Coronary artery (tissue), 2 donors: Measurements from ENCODE around the gene LHFPL3.

Experiments used
- DNase-seq: peaks from one replicate; pipeline ENCODE4 v3.0.0-alpha.2; 2017; ENCODE audit warnings: low spot score
- H3K27ac ChIP-seq, 2 donors: fragments of 200-600 bp; sonication (generic); one replicate each; pipeline ENCODE4 v1.5.1; 2016 to 2019
- H3K4me3 ChIP-seq: fragments of 200-600 bp; sonication (generic); 2 replicates; pipeline ENCODE4 v1.5.1; 2016; ENCODE audit warnings: mild to moderate bottlenecking, moderate library complexity
- TF ChIP-seq, protein P1 (sequence below): fragments of 200-600 bp; sonication (generic); IDR thresholded peaks from one replicate; pipeline ENCODE4 v1.5.1; 2019; ENCODE audit warnings: antibody characterized with exemption

LHFPL3 gene

GRCh38 chr7:104906032-104906431, 577.6 kb downstream of the LHFPL3 start:
- TF ChIP-seq, protein P1, sequence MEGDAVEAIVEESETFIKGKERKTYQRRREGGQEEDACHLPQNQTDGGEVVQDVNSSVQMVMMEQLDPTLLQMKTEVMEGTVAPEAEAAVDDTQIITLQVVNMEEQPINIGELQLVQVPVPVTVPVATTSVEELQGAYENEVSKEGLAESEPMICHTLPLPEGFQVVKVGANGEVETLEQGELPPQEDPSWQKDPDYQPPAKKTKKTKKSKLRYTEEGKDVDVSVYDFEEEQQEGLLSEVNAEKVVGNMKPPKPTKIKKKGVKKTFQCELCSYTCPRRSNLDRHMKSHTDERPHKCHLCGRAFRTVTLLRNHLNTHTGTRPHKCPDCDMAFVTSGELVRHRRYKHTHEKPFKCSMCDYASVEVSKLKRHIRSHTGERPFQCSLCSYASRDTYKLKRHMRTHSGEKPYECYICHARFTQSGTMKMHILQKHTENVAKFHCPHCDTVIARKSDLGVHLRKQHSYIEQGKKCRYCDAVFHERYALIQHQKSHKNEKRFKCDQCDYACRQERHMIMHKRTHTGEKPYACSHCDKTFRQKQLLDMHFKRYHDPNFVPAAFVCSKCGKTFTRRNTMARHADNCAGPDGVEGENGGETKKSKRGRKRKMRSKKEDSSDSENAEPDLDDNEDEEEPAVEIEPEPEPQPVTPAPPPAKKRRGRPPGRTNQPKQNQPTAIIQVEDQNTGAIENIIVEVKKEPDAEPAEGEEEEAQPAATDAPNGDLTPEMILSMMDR: no peak
- DNase-seq: no peak
- H3K4me3 ChIP-seq: no peak overlapping the region
- H3K27ac ChIP-seq: no peak overlapping the region

DNA sequence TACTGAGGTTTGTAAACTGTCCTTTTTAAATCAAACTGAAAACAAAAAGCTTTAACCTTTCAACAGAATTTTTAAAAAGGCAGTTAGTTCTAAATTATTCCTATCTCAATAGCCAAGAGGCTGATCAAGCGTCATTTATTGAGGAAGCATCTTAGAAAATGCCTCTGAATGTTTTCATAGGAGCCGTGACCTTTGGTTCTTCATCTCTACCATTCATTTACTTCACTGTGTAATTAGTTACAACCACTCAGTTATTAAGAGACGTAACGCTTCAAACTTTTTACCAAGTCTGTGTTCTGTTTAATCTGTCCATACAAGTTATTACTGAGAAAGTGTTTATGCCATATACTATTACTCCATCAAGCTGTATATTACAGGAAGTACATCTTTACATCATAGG, 578.2 kb downstream of the LHFPL3 start:
- Histone ChIP-seq H3K4me3 (no peak overlapping the region), H3K27ac (no peak overlapping the region)
- DNase-seq: no peak
- TF ChIP-seq, protein P1: no peak

DNA sequence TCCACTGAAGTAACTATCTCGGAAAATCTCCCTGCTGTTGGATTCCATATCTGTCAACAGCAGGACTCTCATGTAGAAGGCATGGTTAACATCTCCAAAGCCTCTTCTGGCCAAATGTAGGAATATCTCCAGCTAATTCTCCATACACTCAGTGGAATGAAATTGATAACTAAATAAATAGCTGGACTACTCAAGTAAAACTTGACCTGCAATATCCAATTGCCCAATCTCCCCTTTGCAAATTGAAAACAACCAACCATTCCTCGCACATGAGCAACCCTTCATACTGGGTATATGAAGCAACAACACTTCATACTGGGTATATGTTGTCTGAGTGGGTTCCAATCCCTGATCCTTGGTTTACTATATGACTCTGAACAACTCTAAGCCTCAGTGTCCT, 580.2 kb downstream of the LHFPL3 start:
- no peak for DNase-seq
- Histone ChIP-seq H3K27ac (no peak overlapping the region), H3K4me3 (no peak overlapping the region)
- TF ChIP-seq, protein P1: no peak

- no peak for DNase-seq
These were observed 580.7 kb downstream of the LHFPL3 start for GRCh38 chr7:104909096-104909495.

GRCh38 chr7:104914421-104914820, 586.0 kb downstream of the LHFPL3 start:
- TF ChIP-seq, protein P1: no peak
- no peak for DNase-seq

More at GRCh38 chr7:104909096-104909495, 580.7 kb downstream of the LHFPL3 start:
- Histone ChIP-seq H3K27ac (no peak overlapping the region), H3K4me3 (no peak overlapping the region)
- TF ChIP-seq, protein P1: no peak

DNA sequence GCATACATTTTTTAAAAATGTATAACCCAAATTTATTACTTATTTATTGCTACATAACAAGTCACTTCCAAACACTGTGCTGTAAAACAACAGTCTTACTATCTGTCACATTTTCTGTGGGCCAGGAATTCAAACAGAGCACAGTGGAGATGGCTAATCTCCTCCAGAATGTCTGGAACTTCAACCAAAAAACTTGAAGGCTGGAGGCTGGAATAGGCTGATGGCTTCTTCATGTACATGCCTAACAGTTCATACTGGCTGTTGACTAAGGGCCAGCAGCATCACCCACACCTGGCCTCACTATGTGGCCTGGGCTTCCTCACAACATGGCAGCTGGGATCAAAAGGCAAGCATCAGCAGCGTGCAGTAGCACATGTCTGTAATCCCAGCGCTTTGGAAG, 593.2 kb downstream of the LHFPL3 start:
- TF ChIP-seq, protein P1: no peak
- Histone ChIP-seq H3K4me3 (no peak overlapping the region), H3K27ac (no peak overlapping the region)
- DNase-seq: no peak

More at GRCh38 chr7:104914421-104914820, 586.0 kb downstream of the LHFPL3 start:
- Histone ChIP-seq H3K27ac (no peak overlapping the region), H3K4me3 (no peak overlapping the region)

GRCh38 chr7:104922182-104923009, 594.0 kb downstream of the LHFPL3 start:
- Histone ChIP-seq H3K27ac (peak overlapping the region; percentile 33 to 36), H3K4me3 (no peak overlapping the region)
- no peak for DNase-seq
- TF ChIP-seq, protein P1: no peak
